ENCODE measurements around the gene PTPRB. TPM values are rescaled to one million over a fixed set of nuclear protein-coding genes. Genes with fewer than 3 reads are reported as not detected.

PTPRB gene
- total RNA-seq, 6 experiments from 2014 or later = 12.7 to 35.9 (median 16.9) TPM

GRCh38 chr12:70551731-70552130 is 85.5 kb downstream of the PTPRB start:
- TF ChIP-seq CTCF (IDR thresholded peaks at IDR 0.05) = no peak
- TF ChIP-seq POLR2A (IDR thresholded peaks at IDR 0.05) = no peak
- DNase-seq = no peak
- Histone ChIP-seq H3K27ac (no peak overlapping the region), H3K9me3 (no peaks in the 10 kb centered on the region), H3K27me3 (no peaks in the 10 kb centered on the region), H3K4me1 (no peaks in the 10 kb centered on the region), H3K36me3 (no peaks in the 10 kb centered on the region), H3K4me3 (no peak overlapping the region)
- intact Hi-C loops (cut with DNase I) = no loop called here
- ATAC-seq = no peak
- WGBS (ENCODE audit: insufficient coverage, low coverage, low lambda C conversion rate, missing lambda C conversion rate) = 55% methylated on average over 2 of the region's 2 CpGs

GRCh38 chr12:70550180-70550577 is 87.0 kb downstream of the PTPRB start:
- H3K27ac ChIP-seq = no peak overlapping the region
- H3K36me3 ChIP-seq = no peaks in the 10 kb centered on the region
- H3K9me3 ChIP-seq = no peaks in the 10 kb centered on the region
- DNase-seq (no peak), ATAC-seq (no peak)
- H3K4me1 ChIP-seq = no peaks in the 10 kb centered on the region
- 48% methylated on average over 5 of the region's 6 CpGs for WGBS (ENCODE audit: insufficient coverage, low coverage, low lambda C conversion rate, missing lambda C conversion rate)
- intact Hi-C loops (cut with DNase I) = no loop called here
- TF ChIP-seq CTCF (IDR thresholded peaks at IDR 0.05) (no peak), POLR2A (IDR thresholded peaks at IDR 0.05) (no peak)
- no peak overlapping the region for H3K4me3 ChIP-seq
- H3K27me3 ChIP-seq = no peaks in the 10 kb centered on the region

GRCh38 chr12:70549340-70550179 is 87.7 kb downstream of the PTPRB start:
- TF ChIP-seq POLR2A (IDR thresholded peaks at IDR 0.05) (no peak), CTCF (IDR thresholded peaks at IDR 0.05) (no peak)
- no peak for DNase-seq
- WGBS (ENCODE audit: insufficient coverage, low coverage, low lambda C conversion rate, missing lambda C conversion rate) = 46% methylated on average over 10 of the region's 10 CpGs
- no peaks in the 10 kb centered on the region for H3K4me1 ChIP-seq
- peak in 1 of 4 donors; percentile 15 for ATAC-seq
- no peaks in the 10 kb centered on the region for H3K36me3 ChIP-seq
- H3K9me3 ChIP-seq = no peaks in the 10 kb centered on the region
- intact Hi-C loops (cut with DNase I) = no loop called here
- no peak overlapping the region for H3K4me3 ChIP-seq
- no peaks in the 10 kb centered on the region for H3K27me3 ChIP-seq
- H3K27ac ChIP-seq = no peak overlapping the region

- intact Hi-C loops (cut with DNase I) = no loop called here
- WGBS (ENCODE audit: insufficient coverage, low coverage, low lambda C conversion rate, missing lambda C conversion rate) = 44% methylated on average over 6 of the region's 6 CpGs
- TF ChIP-seq POLR2A (IDR thresholded peaks at IDR 0.05) = no peak
- no peak for TF ChIP-seq CTCF (IDR thresholded peaks at IDR 0.05)
These were observed 93.8 kb downstream of the PTPRB start for GRCh38 chr12:70543444-70543843.

More at GRCh38 chr12:70543444-70543843, 93.8 kb downstream of the PTPRB start:
- Histone ChIP-seq H3K27me3 (no peaks in the 10 kb centered on the region), H3K27ac (no peak overlapping the region), H3K4me3 (no peak overlapping the region), H3K36me3 (no peaks in the 10 kb centered on the region), H3K9me3 (no peaks in the 10 kb centered on the region), H3K4me1 (no peaks in the 10 kb centered on the region)
- no peak for DNase-seq
- ATAC-seq = peak in 3 of 4 donors; percentile 46 to 77 (median 69)
